NCI-H2196 treated with DMSO at 0.1 percent for 48 hours (cell line): Measurements from ENCODE around the gene ZNF282.
"Not testable (repeated sequence)": the region's sequence is repeated elsewhere in the genome, so short reads cannot be mapped to it uniquely, and the experiment has no call there.

Experiments used
- DNase-seq: peaks from one replicate; lab custom pipeline; 2025; ENCODE audit not compliant: unreplicated experiment; lab: John Stamatoyannopoulos, UW

Gene ZNF282

GRCh38 chr7:149224352-149224751 is 29.0 kb downstream of the ZNF282 start:
- DNase-seq, result no peak

DNA sequence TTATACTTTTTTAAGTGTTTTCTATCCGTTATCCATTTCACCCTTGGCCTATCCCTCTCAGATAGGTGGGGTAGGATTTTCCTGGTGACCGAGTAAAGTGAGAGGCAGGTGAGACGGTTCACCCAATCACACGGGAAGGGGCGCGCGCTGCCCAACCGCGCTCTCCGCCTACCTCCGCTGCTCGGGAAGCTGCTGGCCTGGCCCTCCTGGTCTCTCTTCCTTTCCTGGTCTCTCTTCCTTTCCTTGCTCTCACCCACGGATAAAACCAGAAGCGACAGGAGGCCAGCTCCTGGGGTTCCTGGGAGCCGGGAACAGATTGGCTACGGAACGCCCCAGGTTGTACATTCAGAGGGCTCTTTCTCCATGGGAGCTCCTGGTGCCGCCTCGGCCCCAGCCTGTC is 29.8 kb downstream of the ZNF282 start:
- DNase-seq, result no peak

DNA sequence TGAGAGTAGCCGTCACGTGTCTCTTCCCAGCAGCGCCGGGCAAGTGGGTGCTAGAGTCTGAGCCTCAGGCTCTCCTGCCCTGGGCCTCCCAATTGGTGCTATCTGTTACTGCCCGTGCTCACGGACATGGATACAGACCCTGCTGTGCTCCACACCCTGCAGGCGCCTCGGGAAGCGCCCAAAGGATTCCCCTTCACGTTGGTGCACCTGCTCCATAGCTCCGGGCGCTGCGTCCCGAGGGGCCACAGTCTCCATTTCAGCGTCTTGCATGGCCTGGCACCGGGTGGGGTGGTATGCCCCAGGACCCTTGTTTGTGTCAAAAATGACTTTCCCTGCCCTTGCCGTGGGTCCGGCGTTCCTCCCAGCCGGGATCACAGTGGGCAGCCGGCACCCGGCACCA is 30.3 kb downstream of the ZNF282 start:
- DNase-seq, result no peak

DNA sequence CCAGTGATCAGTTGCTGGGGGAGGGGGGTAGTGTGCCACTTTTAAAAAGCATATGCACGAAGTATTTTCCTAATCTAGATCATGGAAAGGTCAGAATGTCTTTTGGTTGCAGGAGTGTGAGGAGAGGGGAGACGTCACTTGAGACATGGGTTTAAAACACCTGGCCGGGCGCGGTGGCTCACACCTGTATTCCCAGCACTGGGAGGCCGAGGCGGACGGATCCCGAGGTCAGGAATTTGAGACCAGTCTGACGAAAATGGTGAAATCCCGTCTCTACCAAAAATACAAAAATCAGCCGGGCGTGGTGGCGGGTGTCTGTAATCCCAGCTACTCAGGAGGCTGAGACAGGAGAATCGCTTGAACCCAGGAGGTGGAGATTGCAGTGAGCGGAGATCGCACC is 31.0 kb downstream of the ZNF282 start:
- DNase-seq, result not testable (repeated sequence)

DNA sequence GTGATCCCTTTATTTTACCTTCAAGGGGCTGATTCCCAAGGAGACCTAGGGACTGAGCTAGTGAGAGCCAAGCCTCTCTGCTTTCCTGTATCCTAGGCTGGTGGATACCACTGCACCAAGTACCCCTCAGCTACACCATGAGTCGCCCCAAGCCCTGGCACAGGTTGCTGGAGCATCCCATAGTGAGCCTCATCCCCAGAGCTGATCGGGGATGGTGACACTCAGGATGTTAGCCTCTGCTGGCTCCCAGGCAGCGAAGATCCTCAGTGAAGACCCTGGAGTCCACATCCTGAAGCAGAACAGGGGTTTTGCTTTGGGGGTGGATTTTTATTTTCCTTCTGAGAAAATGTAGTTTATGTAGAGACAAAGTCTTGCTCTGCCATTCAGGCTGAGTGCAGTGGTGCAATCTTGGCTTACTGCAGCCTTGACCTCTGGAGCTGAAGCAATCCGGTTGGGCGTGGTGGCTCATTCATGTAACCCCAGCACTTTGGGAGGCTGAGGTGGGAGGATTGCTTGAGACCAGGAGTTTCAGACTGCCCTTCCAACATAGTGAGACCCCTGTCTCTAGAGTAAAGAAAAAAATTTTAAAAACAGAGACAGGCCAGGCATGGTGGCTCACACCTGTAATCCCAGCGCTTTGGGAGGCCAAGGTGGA is 31.6 kb downstream of the ZNF282 start:
- DNase-seq, result no peak

DNA sequence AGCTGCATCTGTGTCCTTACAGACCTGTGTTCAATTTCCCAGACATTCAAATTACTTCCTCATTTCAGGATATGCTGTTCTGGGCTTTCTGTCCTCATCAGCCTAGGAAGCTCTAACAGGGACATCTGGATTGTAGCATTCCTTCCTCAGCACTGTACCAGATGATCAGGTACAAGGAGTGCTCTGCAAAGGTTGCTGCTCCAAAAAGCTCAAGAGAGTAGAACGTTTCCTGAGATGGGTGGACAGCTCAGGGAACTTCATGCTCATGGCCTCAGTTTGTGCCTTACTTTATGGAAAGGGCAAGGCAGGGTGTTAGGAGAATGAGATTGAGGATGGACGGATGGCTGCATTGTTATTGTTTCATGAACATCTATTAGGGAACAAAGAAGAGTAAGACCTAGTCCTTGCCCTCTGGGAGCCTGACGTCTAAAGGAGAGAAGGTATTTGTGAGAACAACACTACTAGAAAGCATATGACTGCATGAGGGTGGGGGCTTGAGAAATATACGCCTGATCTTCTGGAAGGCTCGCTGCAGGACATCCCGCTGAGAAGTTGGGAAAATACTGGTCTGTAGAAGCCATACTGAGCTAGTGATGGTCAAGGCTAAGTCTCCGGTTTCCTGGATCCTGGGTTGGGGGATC is 33.6 kb downstream of the ZNF282 start:
- no peak for DNase-seq

DNA sequence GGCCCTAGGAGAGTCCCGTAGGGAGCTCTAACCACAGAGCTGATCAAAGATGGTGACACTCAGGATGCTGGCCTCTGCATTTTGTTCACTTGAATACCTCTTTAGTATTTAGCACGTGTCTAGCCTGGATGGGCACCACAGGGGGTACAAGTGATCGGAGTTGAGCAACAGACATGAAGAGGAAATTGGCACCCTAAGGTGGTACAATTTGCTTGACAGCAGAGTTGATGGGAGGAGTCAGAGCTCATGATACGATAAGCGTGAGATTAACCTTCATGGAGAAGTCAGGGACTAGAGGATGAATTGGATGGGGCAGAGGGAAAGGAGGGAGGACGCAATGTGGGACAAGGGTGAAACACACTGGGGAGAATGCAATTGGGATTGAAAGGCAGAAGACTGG is 34.2 kb downstream of the ZNF282 start:
- DNase-seq, result no peak

DNA sequence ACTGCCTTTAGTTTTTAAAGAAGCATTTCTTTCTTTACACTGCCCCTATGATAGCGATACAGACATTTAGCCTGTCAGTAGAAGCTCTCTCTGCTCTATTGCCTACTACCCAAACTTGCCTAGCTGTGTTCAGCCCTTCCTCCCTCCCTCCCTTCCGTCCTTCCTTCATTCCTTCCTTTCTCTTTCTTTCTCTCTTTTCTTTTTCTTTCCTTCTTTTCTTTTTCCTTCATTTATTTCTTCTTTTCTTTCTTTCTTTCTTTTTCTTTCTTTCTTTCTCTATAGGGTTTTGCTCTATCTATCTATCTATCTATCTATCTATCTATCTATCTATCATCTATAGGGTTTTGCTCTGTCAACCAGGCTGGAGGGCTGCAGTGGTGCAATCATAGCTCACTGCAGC is 37.0 kb downstream of the ZNF282 start:
- no peak for DNase-seq

DNA sequence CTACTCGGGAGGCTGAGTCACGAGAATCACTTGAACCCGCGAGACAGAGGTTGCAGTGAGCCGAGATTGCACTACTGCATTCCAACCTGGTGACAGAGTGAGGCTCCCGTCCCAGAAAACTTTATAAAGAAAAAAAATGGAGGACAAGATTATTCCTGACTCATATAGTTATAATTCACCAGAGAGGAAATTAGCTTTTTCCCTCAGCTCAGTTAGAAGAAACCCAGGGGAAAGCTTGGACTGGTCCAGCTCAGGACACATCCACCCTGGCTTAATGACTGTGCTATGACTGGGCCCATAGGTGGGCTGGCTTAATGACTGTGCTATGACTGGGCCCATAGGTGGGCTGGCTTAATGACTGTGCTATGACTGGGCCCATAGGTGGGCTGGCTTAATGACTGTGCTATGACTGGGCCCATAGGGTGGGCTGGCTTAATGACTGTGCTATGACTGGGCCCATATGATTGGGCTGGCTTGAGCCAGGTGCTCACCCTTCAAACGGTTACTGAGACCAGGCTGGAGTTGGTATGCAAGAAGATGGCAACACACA is 38.4 kb downstream of the ZNF282 start:
- not testable (repeated sequence) for DNase-seq

- DNase-seq, result no peak
Measured at GRCh38 chr7:149237502-149237901, 42.2 kb downstream of the ZNF282 start.

DNA sequence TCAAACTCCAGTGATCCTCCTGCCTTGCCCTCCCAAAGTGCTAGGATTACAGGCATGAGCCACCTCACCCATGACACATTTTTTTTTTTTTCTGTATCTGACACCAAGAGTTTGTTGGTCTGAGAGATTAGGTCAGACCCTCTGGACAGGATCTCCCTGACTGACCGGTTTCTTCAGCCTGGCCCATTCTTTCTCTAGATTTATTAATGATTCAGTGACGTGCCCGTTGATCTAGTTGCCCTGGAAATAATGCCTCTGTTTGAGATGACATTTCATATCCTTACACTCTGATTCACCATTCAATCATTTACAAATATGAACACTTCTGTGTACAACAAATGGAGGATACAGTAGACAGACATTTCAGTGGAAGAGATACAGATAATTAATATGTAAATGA is 42.7 kb downstream of the ZNF282 start:
- no peak for DNase-seq

- peak; percentile 80 for DNase-seq
Measured at GRCh38 chr7:149239345-149240143, 44.2 kb downstream of the ZNF282 start, which contains the start of gene ZNF212. TSS of gene ZNF212 (plus strand) at chr7:149239651. CDS start at chr7:149239779, 128 bp downstream.

GRCh38 chr7:149240637-149241036 is 45.3 kb downstream of the ZNF282 start:
- DNase-seq, result no peak

DNA sequence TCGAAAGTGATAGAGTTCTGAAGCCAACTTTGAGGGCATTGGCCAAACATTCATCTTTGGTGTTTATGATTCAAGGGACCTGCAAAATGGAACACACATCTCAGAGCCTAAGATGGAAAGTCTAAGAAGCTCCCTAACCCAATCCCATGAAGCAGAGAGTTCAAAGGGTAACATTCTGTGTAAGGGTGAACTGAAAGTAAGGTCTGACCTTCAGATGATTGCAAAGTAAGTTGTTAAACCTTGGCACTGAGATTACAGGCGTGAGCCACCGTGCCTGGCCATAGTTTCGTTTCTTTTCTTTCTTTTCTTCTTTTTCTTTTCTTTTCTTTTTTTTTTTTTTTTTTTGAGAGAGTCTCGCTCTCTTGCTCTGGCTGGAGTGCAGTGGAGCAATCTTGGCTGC is 46.4 kb downstream of the ZNF282 start:
- DNase-seq, result no peak

DNA sequence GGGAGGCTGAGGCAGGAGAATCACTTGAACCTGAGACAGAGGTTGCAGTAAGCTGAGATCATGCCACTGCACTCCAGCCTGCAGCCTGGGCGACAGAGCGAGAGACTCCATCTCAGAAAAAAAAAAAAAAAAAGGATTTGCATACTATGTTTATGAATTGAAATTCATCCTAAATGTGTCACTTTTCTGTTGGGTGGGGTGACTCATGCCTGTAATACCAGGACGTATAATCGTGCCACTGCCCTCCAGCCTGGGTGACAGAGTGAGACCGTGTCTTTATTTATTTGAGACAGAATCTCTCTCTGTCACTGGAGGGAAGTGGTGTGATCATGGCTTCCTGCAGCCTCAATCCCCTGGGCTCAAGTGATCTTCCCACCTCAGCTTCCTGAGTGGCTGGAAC is 49.9 kb downstream of the ZNF282 start:
- no peak for DNase-seq

- no peak for DNase-seq
Measured at GRCh38 chr7:149245744-149246143, 50.4 kb downstream of the ZNF282 start.

- DNase-seq, result no peak
Measured at GRCh38 chr7:149248777-149249176, 53.4 kb downstream of the ZNF282 start.

- not testable (repeated sequence) for DNase-seq
Measured at GRCh38 chr7:149250151-149250550, 54.8 kb downstream of the ZNF282 start.

DNA sequence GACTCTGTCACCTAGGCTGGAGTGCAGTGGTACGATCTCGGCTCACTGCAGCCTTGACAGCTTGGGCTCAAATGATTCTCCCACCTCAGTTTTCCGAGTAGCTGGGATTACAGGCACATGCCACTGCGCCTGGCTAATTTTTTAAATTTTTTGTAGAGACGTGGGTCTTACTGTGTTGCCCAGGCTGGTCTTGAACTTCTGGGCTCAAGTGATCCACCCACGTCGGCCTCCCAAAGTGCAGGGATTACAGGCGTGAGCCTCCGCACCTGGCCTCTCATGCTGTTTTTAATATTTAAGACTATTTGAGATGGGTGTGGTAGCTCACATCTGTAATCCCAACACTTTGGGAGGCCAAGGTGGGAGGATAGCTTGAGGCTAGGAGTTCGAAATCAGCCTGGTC is 56.2 kb downstream of the ZNF282 start:
- not testable (repeated sequence) for DNase-seq

DNA sequence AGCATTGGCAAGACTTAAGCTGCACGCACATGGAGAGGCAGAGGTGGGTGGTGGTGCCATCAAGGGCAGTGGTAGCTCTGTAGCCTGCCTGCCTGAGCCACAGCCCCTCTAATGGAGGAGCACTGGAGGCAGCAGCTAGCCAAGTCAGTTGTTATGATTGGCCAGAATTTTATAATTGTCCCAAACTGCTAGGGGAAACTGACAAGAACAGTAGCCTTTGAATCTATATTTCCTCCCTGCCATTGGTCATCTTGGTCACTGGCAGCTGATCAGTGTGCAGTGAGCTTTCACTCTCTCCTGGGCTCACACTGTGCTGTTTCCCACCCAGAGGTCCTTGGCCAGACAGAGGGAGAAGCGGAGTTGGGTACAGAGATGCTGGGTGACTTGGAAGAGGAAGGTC is 57.0 kb downstream of the ZNF282 start:
- no peak for DNase-seq

- DNase-seq, result no peak
Measured at GRCh38 chr7:149253665-149254064, 58.3 kb downstream of the ZNF282 start.
